ENCODE measurements around the gene OTUD3.

DNA sequence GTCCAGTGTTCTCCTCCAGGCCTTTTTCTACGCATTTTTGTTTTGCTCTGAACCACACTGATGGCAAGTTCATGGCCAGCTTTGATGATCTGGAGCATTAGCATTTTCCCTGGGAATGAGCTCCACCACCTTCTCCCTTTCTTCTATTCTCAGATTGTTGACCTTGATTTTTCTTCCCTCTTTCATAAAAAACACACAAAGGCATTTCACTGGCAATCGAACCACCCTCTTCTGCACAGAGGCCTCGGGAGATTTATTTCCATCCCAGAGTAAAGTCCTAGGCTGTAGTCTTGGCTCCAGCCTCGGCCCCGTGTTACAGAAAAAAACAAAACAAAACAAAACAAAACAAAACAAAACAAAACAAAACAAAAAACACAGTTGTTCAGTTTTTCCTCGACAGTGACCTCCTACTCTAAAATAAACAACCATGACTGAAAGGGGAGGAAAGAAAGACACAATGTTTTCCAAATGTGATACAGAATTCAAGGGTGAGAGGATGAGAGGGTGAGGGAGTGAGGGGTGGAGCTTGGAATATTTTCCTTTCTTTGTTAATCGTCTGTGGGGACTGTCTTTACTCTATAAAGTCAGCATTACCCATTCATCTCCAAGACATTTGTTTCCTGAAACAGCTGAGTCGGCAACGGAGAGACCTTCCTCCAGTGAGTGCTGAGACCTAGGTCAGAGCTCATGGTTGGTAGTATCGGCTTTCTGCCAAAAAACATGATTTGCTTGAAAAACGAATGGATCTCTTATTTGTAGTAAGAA, 37.3 kb upstream of the OTUD3 start:
- TF ChIP-seq, protein P1, sequence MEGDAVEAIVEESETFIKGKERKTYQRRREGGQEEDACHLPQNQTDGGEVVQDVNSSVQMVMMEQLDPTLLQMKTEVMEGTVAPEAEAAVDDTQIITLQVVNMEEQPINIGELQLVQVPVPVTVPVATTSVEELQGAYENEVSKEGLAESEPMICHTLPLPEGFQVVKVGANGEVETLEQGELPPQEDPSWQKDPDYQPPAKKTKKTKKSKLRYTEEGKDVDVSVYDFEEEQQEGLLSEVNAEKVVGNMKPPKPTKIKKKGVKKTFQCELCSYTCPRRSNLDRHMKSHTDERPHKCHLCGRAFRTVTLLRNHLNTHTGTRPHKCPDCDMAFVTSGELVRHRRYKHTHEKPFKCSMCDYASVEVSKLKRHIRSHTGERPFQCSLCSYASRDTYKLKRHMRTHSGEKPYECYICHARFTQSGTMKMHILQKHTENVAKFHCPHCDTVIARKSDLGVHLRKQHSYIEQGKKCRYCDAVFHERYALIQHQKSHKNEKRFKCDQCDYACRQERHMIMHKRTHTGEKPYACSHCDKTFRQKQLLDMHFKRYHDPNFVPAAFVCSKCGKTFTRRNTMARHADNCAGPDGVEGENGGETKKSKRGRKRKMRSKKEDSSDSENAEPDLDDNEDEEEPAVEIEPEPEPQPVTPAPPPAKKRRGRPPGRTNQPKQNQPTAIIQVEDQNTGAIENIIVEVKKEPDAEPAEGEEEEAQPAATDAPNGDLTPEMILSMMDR (IDR thresholded peaks at IDR 0.05; ENCODE audit: poor library complexity) = no peak
- TF ChIP-seq EZH2 (IDR thresholded peaks at IDR 0.05; ENCODE audit: borderline replicate concordance) = no peak

Measured in hepatocyte (in vitro differentiated cells).